Stimulated activated CD8-positive, alpha-beta memory T cell treated with anti-CD3 and anti-CD28 coated beads, Interleukin-12 subunit alpha, Interleukin-12 subunit beta, amount 100 ng/mL, for 1 hour (primary cell): Measurements from ENCODE around the gene PTPRE.

Source experiments
- DNase-seq: peaks from one replicate; pipeline ENCODE4 v3.0.0-alpha.2; 2020; ENCODE audit warnings: low read depth

Gene PTPRE

DNA sequence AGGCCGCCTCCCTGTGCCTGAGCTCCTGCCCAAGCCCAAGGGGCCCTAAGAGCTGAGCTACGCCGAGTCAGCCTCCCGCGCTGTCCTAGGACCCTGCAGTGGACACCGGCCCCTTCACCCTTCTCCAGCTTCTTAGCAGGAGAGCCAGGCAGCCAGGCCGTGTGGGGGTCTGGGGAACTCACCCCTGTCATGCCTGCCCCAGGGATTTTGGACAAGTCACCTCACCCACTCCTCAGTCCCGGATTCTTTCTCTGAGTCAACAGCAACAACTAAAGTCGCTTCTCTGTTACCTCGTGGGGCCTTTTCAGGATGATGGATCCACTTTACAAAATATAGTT lies 140.0 kb downstream of the PTPRE start:
- no peak for DNase-seq

DNA sequence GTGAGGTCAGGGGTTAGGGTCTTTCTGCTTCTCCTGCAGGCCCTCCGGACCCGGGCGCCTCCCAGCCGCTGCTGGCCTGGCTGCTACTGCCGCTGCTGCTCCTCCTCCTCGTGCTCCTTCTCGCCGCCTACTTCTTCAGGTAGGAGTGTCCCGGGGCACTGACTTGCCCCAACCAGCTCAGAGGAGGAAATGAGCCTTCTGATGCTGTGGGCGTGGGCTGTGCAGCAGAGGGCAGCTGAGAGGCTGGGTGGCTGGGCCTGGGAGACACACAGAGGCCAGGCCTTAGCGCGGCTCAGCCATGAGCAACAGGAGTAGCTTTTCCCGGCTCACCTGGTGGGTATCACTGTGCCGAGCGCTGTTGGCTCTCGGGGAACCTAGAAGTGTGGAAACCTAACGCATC lies 140.4 kb downstream of the PTPRE start:
- DNase-seq: peak; percentile 70

DNA sequence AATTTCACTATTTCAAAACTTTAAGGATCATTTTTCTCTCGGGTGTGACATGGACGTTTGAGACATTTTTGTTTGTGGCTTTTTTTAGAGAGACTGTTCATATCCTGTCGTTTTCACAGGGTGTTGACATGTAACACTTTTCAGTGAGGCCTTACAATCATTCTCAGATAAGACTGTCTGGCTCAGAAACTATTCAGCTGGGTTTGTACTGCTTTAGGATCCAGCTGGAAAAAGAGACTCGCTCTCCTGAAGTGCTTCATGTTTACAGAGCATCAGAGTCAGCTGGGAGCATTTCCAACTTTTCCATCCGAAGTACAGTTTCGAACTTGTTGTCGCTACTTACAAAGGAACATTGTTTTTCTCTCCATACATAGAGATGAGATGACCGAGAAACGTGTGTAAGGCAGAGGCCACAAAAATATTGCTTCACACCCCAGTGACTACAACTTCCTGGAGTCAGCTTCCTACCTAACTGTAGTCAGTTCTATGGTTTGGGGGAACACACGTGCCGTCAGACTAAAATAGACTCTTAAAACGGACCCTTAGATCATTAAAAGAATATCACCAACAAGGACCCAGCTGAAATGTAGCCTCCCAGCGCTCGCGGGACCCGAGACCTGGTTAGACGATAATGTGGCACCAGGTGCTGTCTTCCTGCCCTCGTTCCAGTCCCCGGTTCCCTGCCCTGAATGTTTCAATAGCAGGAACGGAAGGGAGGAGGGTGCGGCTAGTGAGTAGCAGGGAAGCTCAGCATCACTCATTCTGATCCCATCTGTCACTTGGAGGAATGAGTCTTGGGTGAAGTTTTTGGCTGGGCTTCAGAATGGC lies 141.3 kb downstream of the PTPRE start:
- DNase-seq: no peak

DNA sequence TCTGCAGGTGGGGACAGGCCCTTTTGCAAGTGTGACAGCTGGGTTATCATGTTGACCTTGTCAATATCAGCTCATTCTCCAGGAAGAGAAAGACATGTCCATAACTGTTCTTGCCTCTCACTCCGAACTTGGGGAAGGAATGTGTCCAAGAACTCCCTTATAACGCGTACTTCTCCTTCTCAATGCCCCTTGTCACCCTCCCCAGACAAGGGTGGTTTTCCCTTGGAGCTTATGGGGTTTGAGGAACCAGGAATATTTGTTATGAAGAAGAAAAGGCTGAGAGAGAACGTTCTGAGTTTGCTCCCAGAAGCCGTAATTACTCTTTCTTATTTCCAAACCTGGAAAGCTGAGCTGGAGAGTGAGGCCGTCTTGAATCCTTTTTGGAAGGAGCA lies 141.9 kb downstream of the PTPRE start:
- DNase-seq: no peak

DNA sequence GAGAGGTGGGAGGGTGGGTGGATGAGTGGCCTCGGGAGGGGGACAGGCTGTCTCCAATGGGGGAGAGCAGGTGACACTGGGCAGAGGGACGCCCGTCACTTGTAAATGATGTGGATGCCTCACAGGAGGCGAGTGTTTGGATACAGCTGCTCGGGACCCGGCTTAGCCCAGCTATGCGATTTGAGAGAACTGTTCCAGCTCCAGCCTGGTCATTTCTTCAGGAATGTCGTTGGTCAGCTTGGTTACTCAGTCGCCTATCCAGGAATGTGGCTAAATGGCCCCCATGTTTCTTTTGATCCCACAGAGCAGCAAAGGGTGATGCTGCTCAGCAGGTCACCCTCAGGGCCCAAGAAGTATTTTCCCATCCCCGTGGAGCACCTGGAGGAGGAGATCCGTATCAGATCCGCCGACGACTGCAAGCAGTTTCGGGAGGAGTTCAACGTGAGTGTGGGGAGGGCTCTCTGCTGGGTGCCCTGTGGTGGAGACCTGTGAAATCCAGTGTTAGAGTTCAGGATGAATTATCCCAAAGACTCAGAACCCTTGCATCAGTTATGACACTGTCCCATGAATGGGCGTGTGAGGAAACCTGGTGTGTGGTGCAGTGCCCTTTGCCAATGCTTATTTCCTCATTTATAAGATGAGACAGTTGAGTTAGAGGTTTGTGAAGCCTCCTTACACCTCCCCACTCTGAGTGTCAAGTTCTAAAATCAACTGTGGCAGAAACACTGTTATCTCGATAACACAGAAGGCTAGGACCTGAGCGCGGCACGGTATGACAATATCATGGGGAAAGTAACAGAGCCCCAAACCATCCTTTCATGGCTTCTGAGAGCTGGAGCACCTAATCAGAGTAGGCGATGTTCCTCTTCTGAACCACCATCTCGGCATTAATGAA lies 142.6 kb downstream of the PTPRE start:
- DNase-seq: no peak

DNA sequence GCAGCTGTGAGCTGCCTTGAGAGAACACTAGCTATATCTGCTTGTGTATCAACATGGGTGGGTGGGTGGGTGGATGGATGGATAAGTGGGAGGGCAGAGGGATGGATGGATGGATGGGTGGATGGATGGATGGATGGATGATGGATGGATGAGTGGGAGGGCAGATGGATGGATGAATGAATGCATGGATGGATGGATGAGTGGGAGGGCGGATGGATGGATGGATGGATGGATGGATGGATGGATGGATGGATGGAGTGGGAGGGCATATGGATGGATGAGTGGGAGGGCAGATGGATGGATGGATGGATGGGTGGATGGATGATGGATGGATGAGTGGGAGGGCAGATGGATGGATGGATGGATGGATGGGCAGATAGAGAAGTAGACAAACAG lies 143.2 kb downstream of the PTPRE start:
- DNase-seq: no peak

DNA sequence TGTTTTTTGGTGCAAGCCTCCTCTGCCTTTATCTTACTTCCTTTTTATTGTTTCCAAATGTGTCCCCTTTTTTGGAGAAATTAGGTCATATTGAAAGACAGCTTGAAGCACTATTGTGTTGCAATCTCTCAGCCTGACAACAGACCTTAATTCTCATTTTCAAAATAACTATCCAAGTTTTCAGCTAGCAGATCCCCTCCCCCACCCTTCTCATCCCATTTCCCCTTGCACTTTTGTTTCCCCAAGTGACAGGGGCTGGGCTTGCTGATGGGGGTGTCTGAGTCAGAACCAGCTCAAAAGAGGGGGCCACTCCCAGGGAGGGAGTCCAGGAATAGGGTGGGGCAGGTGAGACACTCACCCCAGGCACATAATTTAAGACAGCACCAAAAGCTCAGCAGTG lies 144.0 kb downstream of the PTPRE start:
- DNase-seq: no peak

DNA sequence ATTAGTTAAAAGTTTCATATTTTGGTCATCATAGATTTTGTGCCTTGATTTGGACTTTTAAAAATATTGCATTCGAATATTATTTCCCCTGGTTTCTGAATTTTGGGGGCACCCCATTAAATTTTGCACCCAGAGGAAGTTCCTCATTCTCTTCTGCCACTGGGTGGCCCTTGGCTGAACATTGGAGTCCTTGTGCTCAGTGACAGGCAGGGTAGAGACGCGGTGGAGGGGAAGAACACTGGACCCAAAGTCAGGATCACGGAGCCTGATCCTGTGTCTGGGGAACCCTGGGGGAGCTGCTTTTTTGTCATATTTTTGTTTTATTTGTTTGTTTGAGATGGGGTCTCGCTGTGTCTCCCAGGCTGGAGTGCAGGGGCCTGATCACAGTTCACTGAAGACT lies 144.6 kb downstream of the PTPRE start:
- DNase-seq: no peak

DNA sequence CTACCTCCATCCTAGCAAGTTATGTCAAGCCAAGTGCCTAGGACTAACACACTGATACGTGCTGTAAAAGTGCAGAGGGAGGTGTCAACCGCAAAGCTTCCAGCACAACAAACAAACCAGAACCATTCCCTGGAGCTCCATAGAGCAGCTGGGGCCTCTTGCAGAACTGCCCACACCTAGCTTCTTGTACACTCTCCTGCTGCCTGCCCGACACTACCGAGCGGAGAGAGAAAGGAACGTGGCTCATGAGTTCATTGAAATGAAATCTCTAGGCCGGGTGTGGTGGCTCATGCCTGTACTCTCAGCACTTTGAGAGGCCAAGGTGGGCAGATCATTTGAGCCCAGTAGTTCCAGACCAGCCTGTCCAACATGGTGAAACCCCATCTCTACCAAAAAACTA lies 145.8 kb downstream of the PTPRE start:
- no peak for DNase-seq

DNA sequence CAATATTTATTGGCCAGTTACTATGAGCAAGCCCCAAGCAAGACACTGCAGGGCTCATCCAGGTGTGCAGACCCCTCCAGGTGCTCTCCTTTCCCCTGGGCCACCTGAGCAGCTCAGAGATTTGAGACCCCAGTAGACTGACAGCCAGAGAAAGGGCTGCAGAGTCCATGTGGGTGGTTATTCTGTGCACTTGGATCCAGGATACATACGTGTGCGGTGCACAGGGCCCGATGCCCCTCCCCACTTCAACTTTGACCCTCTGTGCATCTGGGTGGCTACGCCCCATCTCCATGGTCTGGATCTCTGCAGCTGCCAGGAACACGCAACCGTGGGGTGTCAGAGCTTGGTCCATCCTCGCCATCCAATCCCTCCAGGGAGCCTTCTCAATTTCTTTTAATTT lies 146.5 kb downstream of the PTPRE start:
- DNase-seq: no peak

DNA sequence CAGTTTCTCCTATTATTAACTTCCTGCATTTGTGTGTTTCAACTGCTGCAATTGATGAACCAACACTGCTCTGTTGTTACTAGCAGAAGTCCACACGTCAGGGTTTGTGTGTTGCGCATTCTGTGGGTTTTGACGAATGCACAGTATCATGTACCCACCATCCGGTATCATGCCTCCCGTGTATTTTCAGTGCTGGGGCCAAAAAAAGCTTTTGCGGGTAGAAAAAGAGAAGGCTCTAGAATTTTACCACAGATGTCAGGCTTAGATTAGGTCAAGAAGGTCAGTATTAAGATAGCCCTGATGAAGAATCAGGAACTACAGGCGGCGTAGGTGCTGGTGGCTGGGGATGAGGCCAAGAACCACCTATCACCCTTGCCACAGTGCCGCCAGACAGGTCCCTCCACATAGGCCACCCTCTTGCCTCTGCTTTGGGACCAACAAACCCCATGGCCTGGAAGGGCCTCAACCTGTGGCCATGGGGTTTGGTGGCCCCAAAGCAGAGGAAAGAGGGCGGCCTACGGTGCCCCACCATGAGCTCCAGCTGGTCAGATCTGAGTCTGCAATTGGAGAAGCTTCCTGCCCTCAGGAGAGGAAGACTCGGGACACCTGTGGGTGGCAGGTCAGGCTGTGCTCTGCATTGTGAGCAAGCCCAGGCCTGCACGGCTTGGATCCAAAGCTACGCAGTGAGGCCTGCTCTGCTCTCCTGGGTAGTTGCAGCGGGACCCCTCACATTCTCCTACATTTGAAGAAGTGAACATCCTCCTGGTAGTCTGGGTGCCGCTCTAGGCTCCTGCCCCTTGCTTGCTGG lies 147.5 kb downstream of the PTPRE start:
- no peak for DNase-seq

DNA sequence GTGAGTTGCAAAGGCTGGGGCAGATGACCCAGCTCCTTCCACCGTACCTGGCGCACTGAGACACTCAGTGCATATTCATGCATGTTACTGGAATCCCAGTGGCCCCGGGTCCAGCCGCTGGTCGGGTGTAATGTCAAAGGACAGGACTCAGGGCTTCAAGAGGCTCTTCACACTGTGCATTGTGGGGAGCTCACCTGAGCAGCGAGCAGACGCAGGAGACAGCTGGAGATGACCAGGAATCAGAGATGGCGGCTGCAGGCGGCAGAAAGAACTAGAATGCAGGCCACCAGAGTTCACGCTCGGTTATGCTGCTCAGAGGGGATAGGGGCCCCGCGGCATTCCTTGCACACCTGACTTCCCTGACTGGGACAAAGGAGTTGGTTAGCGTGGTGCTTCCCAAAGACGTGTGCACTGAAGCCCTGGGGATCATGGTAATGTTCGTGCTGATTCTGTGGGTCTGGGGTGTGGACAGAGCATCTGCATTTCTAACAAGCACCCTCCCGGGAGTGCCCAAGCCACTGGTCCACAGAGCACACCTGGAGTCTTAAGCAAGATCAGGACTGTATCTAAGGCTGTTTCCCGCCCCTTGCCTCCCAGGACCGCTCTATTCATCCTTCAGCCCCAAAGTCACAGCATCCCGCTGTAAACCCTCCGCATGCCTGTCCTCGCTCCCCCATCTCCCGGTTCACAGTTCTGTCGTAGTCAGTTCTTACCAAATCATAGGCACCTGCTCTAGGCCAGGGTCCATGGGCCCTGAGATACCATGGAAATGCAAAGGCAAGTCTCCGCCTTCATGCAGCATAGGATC lies 148.4 kb downstream of the PTPRE start:
- DNase-seq: no peak

DNA sequence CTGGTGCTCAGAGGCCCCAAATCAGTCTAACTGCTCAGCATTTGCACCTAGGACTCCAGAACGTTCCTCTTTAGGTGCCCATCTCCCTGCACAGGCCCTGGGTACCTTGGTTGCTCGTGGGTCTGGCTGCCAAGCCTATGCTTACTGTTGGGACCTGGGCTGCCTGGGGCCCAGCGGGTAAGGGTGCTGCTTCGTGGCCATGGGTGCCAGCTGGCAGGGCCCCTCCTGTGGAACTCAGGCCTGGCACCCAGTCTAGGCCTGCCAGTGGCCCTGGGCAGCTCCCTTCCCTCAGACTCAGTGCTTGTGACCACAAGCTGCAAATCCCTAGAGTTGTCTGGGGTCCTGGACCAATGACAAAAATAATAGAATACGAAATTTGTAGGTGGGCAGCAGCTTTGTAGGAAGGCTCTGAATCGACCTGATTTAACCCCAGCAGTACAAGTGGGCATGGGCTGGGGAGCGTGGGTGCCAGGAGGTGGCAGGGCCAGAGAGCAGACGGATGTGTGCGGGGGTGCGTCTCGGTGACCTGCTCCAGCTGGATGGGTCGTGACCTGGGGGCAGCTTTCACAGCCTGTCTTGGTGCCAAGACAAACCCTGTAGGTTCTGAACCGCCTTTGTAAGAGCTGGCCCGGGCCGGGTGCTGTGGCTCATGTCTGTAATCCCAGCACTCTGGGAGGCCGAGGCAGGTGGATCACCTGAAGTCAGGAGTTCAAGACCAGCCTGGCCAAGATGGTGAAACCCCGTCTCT lies 149.6 kb downstream of the PTPRE start:
- no peak for DNase-seq

DNA sequence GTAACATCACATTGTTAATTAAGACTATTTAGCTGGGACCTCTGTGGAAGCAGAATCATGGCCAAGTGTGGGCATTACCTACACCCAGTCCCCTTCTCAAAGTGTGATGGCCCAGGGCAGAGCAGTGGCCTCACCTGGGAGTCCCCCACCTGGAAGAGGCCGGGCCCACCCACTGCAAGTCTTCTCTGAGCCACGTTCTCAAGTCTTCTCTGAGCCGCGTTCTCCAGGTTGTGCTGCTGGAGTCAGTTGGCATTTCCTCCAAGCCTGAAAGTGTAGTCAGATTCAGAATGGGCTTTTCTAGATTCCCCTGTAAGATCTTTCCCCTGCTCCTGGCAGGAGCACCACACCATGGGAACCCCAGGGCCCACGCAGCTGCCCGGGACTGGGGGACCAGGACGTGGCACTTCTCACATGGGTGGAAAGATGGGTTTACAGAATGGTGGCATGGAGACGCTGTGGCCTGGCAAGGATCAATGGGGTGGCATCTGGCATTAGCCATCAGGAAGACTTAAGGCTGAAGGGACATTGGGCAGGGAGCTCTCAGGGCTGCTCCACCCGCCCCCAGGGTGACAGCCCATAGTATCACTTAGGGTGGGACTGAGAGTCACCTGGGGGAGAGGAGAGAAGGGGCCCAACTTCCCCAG lies 151.3 kb downstream of the PTPRE start:
- DNase-seq: no peak

DNA sequence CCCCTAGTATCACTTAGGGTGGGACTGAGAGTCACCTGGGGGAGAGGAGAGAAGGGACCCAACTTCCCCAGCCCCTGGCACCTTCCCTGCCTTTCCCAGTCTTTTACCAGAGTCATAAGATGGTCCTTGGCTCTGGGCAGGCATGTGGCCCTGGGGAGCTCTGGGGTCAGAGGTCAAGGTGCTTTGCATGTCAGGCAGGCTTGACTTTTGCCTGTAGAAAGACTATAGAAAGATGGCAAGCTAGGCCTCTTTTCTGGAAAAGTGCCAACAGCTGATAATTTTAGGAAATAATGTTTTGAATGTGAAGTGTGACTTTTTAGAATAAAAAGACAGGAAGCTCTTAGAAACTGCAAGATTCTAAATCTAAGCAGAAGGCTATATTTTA lies 151.8 kb downstream of the PTPRE start:
- DNase-seq: no peak

DNA sequence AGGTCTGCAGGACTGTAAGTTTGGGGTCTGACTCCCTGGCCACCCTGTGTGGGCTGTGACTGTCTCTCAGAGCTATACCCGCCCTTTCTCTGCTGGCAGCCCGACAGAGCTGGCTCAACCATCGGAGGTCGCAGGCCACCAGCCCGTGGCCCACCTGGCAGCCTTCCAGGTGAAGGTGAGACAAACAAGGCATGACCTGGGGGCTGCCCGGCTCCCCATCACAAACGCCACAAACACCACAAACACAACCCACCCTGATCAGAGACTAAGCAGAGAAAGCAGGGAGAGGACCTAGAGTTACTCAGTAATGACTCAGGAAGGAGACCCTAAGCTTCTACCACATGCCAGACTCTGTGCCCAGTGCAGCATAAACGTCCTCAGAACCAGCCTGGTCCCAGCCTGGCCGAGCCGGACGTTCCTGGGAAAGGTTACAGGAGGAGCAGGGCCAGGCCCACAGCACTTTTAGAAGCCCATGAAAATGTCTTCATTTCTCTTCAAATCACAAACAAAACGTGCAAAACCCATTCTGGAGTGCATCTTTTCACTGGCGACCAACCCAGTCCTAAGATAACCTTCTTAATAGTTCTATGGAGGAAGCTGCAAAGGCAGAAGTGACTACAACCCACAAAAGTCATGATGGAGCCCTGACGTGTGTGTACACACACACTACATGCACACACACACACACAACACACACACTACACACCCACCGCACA lies 152.5 kb downstream of the PTPRE start:
- DNase-seq: no peak

DNA sequence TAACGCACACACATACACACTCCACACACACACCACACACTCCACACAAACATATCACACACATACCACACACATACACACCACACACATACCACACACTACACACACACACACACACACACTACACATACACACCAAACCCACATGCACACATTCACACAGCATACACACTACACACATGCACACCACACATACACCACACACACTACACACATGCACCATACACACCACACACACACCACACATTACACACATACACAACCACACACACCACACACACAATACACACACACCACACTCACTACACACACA lies 153.0 kb downstream of the PTPRE start:
- DNase-seq: no peak

DNA sequence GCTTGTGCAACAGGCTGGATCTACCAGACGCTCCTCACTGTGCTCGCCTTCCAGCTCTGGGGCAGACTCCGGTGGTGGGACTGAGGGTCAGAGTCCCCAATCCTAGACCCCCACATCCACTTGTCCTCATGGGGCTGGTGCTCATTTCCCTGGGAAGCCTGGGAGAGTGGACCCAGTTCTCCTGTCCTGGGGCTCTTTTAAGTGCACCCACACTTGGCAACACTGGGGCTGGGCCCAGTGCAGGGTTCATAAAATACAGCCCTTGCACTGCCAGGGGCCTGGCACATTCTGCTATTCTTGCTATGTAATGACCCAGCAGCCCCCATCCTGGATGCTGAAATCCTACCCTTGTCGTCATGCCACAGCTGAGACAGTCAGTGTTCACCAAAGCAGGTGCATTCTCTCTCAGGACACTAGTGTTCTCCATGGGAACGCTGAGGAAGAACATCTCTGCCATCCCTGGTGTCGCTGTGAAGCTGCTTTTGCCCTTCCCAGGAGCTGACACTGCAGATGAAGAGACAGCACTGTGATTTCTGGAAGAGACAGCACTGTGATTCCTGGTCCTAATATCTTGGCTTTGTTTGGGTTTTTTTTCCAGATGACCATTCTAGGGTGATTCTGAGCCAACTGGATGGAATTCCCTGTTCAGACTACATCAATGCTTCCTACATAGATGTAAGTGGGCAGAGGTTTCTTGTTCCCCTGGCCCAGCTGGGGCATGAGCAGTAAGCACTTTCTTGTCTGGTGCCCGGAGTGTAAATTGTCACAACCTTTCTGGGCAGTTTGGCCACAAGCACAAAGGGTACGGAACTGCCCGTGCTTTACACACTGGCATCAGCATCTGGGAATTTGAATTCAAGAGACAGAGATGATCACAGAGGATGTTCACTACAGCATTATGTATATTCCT lies 153.7 kb downstream of the PTPRE start:
- DNase-seq: no peak
